GM21825 (cell line): ENCODE measurements around the gene ACADS.

Experiments
- ATAC-seq: cut with Tn5 transposase; IDR thresholded peaks from one replicate; pipeline ENCODE4 v1.9.1; 2021; ENCODE audit warnings: mild to moderate bottlenecking, moderate library complexity; ENCODE audit not compliant: unreplicated experiment

The ACADS gene

DNA sequence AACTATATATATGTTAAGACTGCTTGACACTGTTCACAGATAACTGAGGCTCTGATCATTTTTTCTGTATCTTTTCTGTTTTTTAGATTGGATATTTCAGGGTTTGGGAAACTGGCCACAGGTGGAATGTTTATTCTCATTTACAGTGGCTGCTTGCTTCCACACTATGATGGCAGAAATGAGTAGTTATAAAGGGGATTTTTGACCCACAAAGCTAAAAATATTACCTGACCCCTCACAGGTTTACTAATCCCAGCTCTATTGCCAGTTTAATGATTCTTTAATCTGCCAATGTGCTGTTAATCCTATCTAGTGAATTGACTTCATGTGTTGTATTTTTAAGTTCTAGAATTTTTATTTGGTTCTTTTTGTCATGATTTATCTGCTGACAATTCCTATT is 29.6 kb downstream of the ACADS start:
- ATAC-seq = no peak

DNA sequence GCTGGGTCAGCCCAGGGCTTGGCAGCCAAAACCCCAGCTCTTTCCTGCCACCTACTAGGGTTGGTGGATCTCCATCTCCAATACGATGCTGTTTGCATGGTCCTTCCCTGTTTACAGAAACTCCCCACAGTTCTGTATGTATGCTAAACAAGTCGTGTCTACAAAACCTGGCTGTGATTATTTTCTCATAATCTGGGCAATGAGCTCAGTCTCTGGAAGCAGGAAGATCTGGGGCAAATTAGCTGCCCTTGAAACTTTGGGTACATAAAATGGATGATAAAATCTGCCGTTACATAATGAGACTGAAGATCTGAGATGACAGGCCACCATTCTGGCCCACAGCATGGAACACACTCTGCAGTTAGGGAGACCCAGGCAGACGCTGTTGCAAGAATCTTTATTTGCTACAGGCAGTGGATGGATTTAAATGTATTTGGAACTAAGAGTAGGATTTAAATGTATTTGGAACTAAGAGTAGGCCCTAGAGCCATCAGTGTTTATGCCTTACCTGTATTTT is 31.7 kb downstream of the ACADS start:
- ATAC-seq = no peak

DNA sequence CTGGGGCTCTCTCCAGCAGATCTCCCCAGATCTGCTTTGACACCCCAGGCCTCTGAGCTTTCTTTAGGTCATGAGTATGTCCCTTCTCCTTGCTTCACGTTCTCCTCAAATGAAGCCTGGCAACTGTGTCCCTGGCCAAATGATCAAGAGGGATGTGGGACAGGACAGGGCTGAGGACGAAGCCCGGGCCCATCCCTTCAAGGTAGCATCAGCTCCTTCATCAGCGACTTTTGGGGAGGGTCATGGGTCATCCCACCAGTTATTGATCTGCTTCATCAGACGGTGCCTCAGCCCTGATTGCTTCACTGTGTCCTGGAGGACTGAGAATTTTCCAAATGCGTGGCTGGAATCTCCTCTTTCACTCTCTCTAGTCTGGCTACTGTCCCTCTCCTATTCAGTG is 32.3 kb downstream of the ACADS start:
- no peak for ATAC-seq

DNA sequence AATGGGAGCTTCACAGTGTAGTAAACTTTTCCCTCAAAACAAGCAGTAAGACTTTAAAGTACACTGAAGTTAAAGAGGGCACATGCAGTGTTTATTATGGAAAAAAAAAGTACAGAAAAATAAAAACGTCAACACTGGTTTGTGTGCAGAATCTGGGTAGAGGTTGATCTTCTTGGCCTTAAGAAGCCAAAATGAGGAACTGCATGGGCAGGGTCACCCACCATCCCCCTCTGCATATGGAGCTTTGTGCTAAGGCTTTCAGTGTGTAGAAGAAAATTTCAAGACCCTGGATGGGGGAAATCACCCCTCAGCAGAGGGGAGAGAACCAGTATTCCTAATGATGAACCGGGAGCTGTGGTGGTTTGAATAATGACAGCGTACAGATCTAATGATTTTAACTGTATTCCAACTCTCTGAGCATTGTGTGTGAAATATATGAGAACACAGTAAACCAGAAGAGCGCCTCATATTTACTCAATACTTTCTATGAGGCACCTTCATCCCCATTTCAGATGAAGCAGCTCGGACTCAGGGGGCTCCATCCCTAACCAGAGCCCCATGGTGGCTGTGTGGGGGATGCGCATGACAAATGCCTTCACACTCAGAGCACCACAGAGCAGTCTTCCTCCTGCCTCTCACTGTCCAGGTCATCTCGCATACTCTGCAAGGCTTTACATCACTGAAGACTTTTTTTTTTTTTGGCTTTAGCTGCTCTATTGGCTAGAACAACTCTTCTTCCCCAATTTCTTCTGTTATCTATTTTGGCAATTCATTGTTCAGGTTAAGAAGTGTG is 33.4 kb downstream of the ACADS start:
- no peak for ATAC-seq

- ATAC-seq = no peak
Measured at GRCh38 chr12:120759591-120760348, 34.1 kb downstream of the ACADS start.

DNA sequence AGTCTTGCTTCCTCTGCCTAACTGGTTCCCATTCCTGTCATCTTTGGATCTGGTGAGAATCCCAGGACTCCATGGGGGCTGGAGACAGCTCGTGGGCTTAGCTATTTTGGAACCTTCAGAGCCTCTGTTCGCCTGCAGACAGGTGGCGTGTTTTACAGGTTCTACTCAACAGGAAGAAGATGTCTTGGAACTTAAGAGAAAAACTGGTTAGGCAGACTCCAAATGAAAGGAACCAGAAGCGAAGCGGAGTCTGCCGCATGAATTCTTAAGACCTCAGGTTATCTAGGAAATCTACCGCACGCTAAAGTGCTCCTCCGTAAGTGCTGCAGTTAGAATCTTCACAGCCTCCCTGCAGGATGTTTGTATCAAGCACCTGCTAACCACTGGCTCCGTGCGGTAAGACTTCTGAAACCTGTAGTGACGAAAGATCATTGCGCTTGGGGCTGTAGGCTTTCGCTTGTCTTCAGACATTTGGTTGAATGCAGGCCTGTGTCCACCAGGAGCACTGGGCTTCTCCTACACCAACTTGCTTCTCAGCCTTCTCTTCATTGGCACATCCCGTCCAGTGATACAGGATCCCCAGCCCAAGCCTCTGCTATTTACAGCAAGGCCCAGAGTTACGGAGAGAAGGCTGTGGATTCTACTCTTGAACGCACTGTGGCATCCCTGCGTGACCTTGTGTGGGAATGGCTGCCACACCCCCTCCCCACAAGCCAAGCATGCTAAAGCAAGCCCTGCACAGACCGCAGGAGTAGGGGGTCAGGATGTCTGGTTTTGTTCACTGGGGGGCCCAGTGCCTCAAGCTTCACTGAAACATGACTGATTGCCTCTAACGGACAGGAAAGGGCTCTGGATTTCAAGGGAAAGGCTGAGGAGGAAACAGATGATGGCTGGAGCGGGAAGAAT is 35.0 kb downstream of the ACADS start:
- ATAC-seq = no peak

GRCh38 chr12:120761519-120761934 is 35.9 kb downstream of the ACADS start:
- ATAC-seq = no peak

DNA sequence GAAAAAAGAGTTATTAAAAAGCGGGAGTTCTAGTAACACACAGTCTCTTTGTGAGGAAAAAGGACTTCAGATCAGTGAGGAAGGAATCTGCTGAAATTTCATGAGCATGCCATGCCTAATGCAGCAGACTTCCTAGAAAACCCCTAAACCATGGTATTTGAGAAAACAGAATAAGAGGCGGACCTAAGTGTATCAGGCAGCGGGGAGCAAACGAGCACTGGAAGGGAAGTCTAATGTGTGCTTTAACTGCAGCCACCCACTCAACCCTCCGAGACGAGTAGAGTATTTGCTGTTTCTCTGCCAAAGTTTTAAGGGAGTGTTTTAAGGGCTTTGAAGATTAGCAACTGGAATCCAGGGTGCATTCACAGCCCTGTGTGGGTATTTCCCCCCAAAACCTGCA is 36.5 kb downstream of the ACADS start:
- no peak for ATAC-seq

DNA sequence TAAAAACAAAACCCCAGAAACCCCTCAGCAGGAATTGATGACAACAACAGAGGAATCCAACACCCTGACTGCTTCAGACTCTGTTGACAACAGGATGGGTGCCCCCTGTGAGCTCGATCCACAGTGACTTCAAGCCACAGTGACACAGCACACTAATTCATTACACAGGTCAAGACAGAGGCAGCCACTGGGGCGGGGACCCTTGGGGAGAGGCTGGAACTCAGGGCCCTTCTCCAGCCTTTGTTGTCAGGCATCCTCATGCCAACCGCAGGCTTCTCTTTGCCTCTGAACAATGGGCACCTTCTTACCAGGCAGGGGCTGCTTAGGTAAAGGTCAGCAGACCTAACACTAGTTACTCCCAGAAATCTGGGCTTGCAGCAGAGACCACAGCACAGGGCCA is 37.6 kb downstream of the ACADS start:
- ATAC-seq = no peak

DNA sequence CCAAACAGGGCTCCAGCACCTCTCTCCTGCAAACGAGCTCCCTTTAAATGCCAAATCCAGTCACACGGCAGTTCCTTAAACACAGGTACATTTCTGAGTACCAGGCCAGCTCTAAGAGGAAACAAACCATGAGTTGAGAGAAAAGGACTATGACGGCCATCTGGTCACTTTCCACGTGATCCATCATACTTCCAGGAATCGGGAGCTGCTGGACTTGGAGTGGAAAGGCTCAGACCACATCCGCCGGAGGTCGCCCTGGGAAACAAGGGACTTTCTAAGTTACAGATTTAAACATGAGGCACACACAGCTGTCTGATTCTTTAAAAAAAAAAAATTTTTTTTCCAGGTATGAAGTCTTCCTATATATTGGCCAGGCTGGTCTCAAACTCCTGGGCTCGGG is 39.2 kb downstream of the ACADS start:
- ATAC-seq = no peak

DNA sequence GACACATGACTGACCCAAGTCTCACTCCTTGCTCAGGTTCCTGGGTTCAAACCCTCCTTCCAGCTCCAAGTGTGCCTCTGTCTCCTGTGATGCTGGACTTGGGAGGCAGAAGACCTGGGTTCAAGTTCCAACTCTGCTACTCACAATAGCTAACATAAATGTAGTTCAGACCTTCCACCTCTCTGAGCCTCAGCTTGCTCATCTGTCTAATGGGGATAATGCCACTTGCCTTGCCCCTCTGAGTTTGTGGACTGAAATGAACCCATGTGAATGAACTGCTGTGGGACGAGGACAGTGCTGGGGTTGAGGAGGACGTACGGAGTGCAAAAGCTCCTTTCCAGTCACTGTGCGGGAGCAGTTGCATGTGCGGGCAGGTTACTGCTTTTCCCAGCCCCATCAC is 40.9 kb downstream of the ACADS start:
- no peak for ATAC-seq

DNA sequence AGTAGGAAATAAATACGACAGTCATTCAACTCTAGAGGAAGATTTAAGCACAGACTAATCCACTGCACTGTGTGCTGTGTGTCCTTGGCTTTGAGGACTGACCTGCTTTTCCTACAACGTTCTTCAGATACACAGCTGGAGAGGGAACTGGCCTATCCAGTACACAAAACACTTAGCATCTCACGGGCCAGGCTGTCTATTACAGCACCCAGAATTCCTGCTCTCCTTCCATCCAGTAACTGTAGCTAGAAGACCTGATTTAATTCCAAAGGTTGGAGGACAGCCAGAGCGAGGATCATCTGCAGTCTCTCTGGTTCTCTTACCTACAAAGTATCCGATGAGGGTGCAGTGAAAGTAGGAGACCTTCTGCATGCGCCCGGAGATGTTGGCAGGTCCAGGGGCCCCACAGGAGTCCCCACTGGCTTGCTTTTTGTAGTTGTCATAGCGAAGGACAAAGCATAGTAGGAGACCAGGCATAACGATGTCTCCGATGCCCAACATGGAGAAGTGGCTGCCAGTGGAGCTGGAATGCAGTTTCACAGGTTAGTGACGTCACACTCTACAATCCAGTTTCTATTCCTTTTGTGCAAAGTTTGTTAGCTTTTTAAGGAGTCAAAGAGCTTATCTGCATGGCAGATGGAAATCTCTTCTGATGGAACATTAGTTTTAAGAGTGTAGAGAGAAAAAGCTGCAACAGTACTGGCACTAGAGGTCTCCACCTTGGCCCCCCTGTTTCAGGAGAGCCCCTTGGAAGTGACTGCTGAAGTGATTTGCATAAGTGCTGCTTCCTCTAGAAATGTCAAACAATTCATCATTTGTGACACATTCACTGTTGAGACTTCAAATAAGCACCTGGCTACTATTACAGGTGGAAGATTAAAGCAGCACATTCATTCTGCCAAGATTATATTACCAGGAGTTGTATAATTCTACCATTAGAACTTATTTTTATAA is 41.7 kb downstream of the ACADS start:
- ATAC-seq = no peak

GRCh38 chr12:120771097-120771496 is 45.5 kb downstream of the ACADS start:
- no peak for ATAC-seq

- no peak for ATAC-seq
Measured at GRCh38 chr12:120774169-120774916, 48.7 kb downstream of the ACADS start.

DNA sequence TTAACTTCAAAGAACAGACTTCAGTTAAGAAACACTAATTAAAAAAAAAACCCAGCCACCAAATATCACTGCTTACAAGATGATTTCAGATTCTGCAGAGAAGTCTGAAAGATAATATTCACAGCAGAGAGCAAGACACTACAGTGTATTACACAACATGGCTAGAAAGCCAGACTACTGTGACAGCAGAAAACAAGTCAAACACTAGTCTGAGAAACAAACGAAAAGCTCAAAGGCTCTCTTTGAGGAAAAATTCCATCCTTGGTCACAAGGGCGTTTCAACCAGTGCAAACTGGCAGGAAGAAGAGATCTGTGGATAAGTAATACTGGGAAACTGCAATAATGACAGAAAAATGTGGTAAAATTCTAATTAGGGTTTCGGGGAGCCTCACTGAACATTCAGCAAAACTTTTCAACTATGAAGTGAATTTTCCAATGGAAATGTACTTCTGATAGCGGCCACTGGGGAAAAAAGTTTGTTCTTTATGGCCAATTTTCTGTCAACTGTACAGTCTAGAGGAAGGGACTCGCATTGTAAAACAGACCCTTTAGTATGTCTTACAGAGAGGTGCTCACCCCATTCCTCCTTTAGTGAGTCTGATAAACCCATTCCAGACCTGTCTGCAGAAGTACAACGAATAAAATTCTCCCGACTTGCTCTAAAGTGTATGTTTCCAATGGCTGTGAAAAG is 50.4 kb downstream of the ACADS start:
- no peak for ATAC-seq

DNA sequence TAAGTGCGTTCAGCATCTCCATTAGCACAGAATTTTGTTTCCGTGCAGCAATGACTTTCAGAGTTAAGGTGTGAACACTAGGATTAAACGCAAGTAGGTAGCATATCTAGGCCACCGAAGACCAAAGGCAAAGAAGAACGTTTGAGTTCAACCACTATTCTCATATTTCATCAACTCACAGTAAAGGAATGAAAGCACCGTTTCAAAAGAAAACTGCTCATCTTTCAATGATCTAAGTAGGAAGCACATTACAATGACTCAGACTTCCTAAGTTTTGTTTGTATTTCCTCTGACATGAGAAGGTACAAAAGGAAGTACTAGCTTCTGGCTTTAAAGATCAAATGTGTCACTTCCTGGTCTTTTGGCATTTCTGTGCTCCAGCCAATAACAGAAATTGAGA is 57.6 kb downstream of the ACADS start:
- ATAC-seq = no peak

DNA sequence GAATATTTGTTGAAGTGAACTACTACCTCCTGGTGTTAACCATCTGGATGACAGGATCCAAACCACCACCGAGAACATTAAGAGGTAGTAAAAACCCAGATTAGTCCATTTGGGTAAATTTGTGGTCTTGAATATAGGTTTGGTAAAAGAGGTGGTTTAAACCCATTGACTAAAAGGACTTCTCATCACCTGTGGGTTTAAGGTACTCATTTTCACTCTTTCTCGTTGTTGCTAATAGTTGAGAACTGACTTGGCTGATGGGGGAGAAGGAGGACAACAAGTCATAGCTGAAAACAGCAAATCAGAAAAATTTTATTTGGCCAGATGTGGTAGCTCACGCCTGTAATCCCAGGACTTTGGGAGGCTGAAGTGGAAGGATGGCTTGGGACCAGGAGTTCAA is 59.2 kb downstream of the ACADS start:
- no peak for ATAC-seq

GRCh38 chr12:120787889-120788288 is 62.3 kb downstream of the ACADS start:
- ATAC-seq = no peak
